ENCODE measurements around the gene GCC1. TPM values are rescaled to one million over a fixed set of nuclear protein-coding genes. Genes with fewer than 3 reads are reported as not detected.

Gene GCC1
- total RNA-seq, 1 experiment from 2014 or later: 19.1 TPM

GRCh38 chr7:127595737-127596136 lies 10.3 kb upstream of the GCC1 start:
- in situ Hi-C loops (cut with HindIII; ENCODE audit: low pct_unique_long_range_greater_than_20kb, low sequenced_read_pairs) (no loop called here), intact Hi-C loops (cut with micrococcal nuclease; ENCODE audit: unreplicated experiment) (no loop called here)
- Histone ChIP-seq H3K27ac (ENCODE audit: low read length) (no peak overlapping the region), H3K9me3 (ENCODE audit: control insufficient read depth, insufficient read depth, low read depth, low read length) (no peaks in the 10 kb centered on the region), H3K36me3 (ENCODE audit: control insufficient read depth, insufficient read depth, low read length) (no peaks in the 10 kb centered on the region), H3K4me1 (ENCODE audit: control insufficient read depth, insufficient read depth, low read length) (no peaks in the 10 kb centered on the region), H3K27me3 (ENCODE audit: control insufficient read depth, insufficient read depth, low read length) (0 out of 2 replicates have a peak, but pooled peaks cover 4% of the 10 kb centered on the region), H3K4me3 (ENCODE audit: low read depth in 2 of 2, low read length in 2 of 2) (no peak overlapping the region)
- CTCF ChIA-PET: no interaction called here
- no peak for DNase-seq (ENCODE audit: low read depth, low spot score)
- ATAC-seq: no peak
- no TSS peak for BruUV-seq (replicated peaks)
- TF ChIP-seq REST (IDR thresholded peaks at IDR 0.05; ENCODE audit: insufficient read depth in 1 of 2, low read depth in 2 of 2, low read length in 1 of 2) (no peak), TCF7L2 (IDR thresholded peaks at IDR 0.05; ENCODE audit: low read depth, low read length) (no peak), CTCF (IDR thresholded peaks at IDR 0.05) (no peak), SIN3A (IDR thresholded peaks at IDR 0.05; ENCODE audit: borderline replicate concordance, insufficient read depth, low read depth, low read length) (no peak), POLR2AphosphoS5 (IDR thresholded peaks at IDR 0.05; ENCODE audit: low read depth, low read length) (no peak)
- POLR2A ChIA-PET: no interaction called here

- BruUV-seq (replicated peaks): no TSS peak
- Histone ChIP-seq H3K9me3 (ENCODE audit: control insufficient read depth, insufficient read depth, low read depth, low read length) (no peaks in the 10 kb centered on the region), H3K36me3 (ENCODE audit: control insufficient read depth, insufficient read depth, low read length) (no peaks in the 10 kb centered on the region), H3K27ac (ENCODE audit: low read length) (no peak overlapping the region), H3K4me1 (ENCODE audit: control insufficient read depth, insufficient read depth, low read length) (peaks cover 3% of the 10 kb centered on the region; the same call in 1 of the 2 replicates), H3K4me3 (ENCODE audit: low read depth in 2 of 2, low read length in 2 of 2) (no peak overlapping the region), H3K27me3 (ENCODE audit: control insufficient read depth, insufficient read depth, low read length) (0 out of 2 replicates have a peak, but pooled peaks cover 2% of the 10 kb centered on the region)
- CTCF ChIA-PET: no interaction called here
- no peak for DNase-seq (ENCODE audit: low read depth, low spot score)
- in situ Hi-C loops (cut with HindIII; ENCODE audit: low pct_unique_long_range_greater_than_20kb, low sequenced_read_pairs): no loop called here
- TF ChIP-seq REST (IDR thresholded peaks at IDR 0.05; ENCODE audit: insufficient read depth in 1 of 2, low read depth in 2 of 2, low read length in 1 of 2) (no peak), TCF7L2 (IDR thresholded peaks at IDR 0.05; ENCODE audit: low read depth, low read length) (no peak), POLR2AphosphoS5 (IDR thresholded peaks at IDR 0.05; ENCODE audit: low read depth, low read length) (no peak), CTCF (IDR thresholded peaks at IDR 0.05) (no peak), SIN3A (IDR thresholded peaks at IDR 0.05; ENCODE audit: borderline replicate concordance, insufficient read depth, low read depth, low read length) (no peak)
- intact Hi-C loops (cut with micrococcal nuclease; ENCODE audit: unreplicated experiment): no loop called here
- POLR2A ChIA-PET: no interaction called here
- ATAC-seq: no peak
Observed at GRCh38 chr7:127594490-127594889, 9.1 kb upstream of the GCC1 start.

Data from Panc1 (cell line).